ENCODE results near the gene GBGT1. TPM values are rescaled to one million over a fixed set of nuclear protein-coding genes. Genes with fewer than 3 reads are reported as not detected.
A peak's percentile ranks its signal among the peaks of the same experiment; 100 is the strongest.

Gene GBGT1
- total RNA-seq, 1 donor from 2014 or later = 6.3 TPM

DNA sequence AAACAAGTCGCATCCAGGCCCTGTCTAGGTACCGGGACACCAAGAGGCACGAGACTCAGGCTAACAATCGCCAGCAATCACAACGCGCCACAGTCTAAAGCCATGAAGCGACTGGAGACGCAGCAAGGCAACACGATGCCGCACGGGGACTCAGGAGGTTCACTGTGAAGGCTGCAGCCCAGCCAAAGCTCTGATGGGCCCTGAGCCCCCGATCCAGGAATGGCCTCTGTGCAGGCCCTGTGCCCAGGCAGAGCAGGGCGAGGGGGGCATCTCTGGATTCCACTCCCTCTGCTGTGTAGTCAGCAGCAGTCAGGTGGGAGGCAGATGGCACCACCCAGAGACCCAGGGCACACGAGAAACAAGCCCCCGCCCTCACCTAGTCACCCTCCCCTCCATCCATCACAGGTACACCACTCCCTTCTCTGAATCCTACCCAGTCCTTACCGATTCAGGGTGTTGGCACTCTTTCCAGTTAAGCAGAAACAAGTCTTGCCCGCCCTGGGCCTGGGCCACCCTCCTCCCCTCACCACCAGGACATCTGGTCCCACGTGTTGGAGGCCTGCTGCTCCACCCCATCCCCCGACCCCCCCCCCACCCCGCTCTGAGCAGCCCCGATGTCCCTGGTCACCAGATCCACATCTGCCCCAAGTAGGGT is 43.7 kb downstream of the GBGT1 start:
- Histone ChIP-seq H3K4me1 (peaks cover 88% of the 10 kb centered on the region), H3K27ac (replicated peaks) (peak overlapping the region; percentile 95), H3K9me3 (replicated peaks) (no peaks in the 10 kb centered on the region), H3K4me3 (peak overlapping the region; percentile 83), H3K27me3 (ENCODE audit: low read depth) (no peaks in the 10 kb centered on the region), H3K36me3 (no peaks in the 10 kb centered on the region)
- DNase-seq = no peak
- TF ChIP-seq, protein P1, sequence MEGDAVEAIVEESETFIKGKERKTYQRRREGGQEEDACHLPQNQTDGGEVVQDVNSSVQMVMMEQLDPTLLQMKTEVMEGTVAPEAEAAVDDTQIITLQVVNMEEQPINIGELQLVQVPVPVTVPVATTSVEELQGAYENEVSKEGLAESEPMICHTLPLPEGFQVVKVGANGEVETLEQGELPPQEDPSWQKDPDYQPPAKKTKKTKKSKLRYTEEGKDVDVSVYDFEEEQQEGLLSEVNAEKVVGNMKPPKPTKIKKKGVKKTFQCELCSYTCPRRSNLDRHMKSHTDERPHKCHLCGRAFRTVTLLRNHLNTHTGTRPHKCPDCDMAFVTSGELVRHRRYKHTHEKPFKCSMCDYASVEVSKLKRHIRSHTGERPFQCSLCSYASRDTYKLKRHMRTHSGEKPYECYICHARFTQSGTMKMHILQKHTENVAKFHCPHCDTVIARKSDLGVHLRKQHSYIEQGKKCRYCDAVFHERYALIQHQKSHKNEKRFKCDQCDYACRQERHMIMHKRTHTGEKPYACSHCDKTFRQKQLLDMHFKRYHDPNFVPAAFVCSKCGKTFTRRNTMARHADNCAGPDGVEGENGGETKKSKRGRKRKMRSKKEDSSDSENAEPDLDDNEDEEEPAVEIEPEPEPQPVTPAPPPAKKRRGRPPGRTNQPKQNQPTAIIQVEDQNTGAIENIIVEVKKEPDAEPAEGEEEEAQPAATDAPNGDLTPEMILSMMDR (IDR thresholded peaks at IDR 0.05; ENCODE audit: borderline replicate concordance) = no peak
- intact Hi-C loops (cut with micrococcal nuclease) = no loop called here

DNA sequence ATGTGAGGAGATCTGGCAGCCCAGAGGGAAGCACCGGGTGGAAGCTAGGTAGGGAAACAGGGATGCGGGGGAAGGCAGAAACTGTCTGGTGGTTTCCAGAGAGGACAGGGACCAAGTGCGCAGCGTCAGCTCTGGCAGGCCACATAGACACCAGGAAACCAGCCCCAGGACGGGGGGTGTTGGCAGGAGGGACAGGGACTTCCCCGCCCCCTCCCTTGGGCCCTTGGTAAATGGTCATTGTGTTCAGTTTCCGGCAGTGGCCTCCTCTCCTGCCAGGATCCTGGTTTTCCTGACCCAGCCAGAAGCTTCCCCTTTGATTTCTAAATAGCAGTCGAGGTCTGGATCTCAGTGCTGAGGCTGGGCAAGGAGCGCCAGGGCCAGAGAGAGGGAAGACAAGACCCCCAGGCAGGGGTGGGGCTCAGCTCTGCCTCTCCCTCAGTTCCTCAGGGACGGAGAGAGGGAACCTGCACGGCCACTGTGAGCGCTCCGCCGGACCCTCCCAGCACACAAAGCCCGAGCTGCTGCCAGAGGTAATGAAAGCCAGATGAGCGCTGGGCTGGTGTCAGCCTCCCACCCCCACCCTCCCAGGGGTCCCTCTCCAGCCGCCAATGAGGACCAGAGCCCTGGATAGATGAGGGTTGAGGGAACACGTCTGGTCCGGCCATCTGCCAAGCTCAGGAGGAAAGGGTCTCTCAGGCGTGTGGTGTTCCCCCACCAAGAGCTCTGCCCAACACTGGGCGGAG is 44.4 kb downstream of the GBGT1 start:
- H3K4me1 ChIP-seq = peaks cover 89% of the 10 kb centered on the region
- TF ChIP-seq, protein P1 (IDR thresholded peaks at IDR 0.05; ENCODE audit: borderline replicate concordance) = no peak
- peak overlapping the region; percentile 83 for H3K4me3 ChIP-seq
- no peaks in the 10 kb centered on the region for H3K9me3 ChIP-seq (replicated peaks)
- H3K36me3 ChIP-seq = no peaks in the 10 kb centered on the region
- peak; percentile 55 for DNase-seq
- intact Hi-C loops (cut with micrococcal nuclease) = no loop called here
- H3K27me3 ChIP-seq (ENCODE audit: low read depth) = no peaks in the 10 kb centered on the region
- H3K27ac ChIP-seq (replicated peaks) = peak overlapping the region; percentile 95

DNA sequence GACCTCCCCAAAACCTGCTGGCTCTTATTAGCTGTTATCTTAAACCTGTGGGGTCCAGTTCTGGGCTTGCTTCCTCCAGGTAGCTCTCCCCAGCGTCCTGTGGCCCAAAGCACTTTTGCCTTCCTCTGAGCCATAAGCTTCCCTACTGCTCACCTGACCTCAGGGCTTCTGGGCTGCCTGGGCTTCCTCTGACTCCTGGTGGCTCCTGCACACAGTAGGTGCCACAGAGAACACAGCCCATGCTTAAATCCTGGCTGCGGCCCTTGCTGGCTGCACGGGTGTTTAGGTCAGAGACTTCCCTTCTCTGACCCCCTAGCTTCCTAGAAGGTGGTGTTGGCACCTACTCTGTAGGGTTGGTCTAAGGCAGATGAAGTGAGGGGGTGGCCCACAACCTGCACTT is 45.1 kb downstream of the GBGT1 start:
- Histone ChIP-seq H3K27me3 (ENCODE audit: low read depth) (no peaks in the 10 kb centered on the region), H3K4me1 (peaks cover 96% of the 10 kb centered on the region), H3K4me3 (peak overlapping the region; percentile 83), H3K9me3 (replicated peaks) (no peaks in the 10 kb centered on the region), H3K27ac (replicated peaks) (peak overlapping the region; percentile 95), H3K36me3 (no peaks in the 10 kb centered on the region)
- intact Hi-C loops (cut with micrococcal nuclease) = no loop called here
- no peak for DNase-seq
- TF ChIP-seq, protein P1 (IDR thresholded peaks at IDR 0.05; ENCODE audit: borderline replicate concordance) = no peak

DNA sequence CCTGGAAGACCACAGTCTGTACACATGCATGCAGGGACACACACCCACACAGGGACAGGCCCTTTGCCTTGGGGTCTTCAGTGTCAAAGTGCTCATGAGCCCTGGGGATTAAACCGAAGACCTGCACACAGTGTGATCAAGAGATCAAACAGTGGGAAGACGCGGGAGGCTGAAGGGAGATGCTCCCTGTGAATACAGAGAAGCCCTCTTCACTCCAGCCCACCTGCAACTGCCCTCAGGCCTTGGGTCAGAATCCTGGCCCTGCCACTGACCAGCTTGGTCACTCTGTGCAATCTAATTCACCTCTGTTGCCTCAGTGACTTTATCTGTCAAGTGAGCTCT is 45.6 kb downstream of the GBGT1 start:
- Histone ChIP-seq H3K4me3 (peak overlapping the region; percentile 83), H3K27ac (replicated peaks) (peak overlapping the region; percentile 95), H3K36me3 (no peaks in the 10 kb centered on the region), H3K27me3 (ENCODE audit: low read depth) (no peaks in the 10 kb centered on the region), H3K9me3 (replicated peaks) (no peaks in the 10 kb centered on the region), H3K4me1 (peaks cover 97% of the 10 kb centered on the region)
- TF ChIP-seq, protein P1 (IDR thresholded peaks at IDR 0.05; ENCODE audit: borderline replicate concordance) = no peak
- intact Hi-C loops (cut with micrococcal nuclease) = no loop called here
- no peak for DNase-seq

DNA sequence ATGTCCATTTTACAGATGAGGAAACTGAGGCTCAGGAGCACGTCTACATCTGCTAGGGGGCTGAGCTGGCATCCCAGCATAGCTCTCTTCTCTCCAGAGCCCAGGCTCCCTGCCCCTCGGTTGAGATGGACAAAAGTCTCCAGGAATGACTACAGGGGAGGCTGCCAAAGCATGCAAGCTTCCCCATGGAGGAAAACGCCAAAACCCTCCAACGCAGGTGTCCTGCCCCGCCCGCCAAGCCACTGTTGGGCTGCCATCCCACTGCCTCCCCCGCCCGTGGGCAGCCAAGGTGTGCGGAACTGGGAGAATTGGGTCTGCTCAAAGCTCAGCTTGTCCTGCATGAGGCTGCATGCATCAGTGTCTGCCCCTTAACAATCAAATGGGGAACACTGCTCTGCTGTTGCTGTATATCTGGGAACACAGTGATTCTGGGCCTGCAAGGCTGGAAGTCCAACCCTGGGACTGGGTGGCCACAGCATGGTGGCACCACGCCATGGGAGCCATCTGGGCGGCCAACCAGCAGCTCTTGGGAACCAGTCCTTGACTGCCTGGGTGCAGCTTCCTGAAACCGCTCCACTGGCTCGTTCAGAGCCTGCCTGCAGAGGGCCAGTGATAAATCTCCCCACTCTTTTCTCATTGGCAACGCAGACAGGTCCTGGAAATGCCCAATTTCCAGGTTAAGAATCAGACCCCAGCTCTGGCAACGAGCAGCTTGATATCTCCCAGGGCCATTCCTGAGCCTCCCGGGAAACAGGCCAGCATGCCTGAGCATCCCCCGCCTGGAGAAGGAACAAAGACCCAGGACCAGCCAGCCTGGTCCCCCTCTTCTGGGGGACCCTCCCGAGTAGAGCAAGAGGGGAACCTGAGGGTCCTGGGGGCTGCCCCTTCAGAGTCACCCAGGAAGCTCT is 46.2 kb downstream of the GBGT1 start:
- peak overlapping the region; percentile 83 for H3K4me3 ChIP-seq
- no peaks in the 10 kb centered on the region for H3K27me3 ChIP-seq (ENCODE audit: low read depth)
- H3K36me3 ChIP-seq = no peaks in the 10 kb centered on the region
- H3K27ac ChIP-seq (replicated peaks) = peak overlapping the region; percentile 95
- TF ChIP-seq, protein P1 (IDR thresholded peaks at IDR 0.05; ENCODE audit: borderline replicate concordance) = peak; percentile 30
- DNase-seq = peak; percentile 71
- intact Hi-C loops (cut with micrococcal nuclease) = no loop called here
- peaks cover 97% of the 10 kb centered on the region for H3K4me1 ChIP-seq
- no peaks in the 10 kb centered on the region for H3K9me3 ChIP-seq (replicated peaks)
